Esophagus squamous epithelium (tissue), 5 donors: ENCODE measurements around the gene C4A. TPM values are rescaled to one million over a fixed set of nuclear protein-coding genes. Genes with fewer than 3 reads are reported as not detected.

Experiments
- DNase-seq: peaks from one replicate; lab custom pipeline; 2025; lab: John Stamatoyannopoulos, UW
- H3K27ac ChIP-seq, 4 donors: fragments of 200-600 bp; sonication (generic); one replicate each; pipeline ENCODE4 v1.5.1; 2016 to 2019; ENCODE audit warnings: mild to moderate bottlenecking in 1 of 4
- H3K27me3 ChIP-seq, 4 donors: fragments of 200-600 bp; sonication (generic); 1 replicate in 3 of 4; 2 replicates in 1 of 4; pipeline versions ENCODE4 v1.5.1 to v1.6.0; 2017 to 2021; ENCODE audit warnings: antibody characterized with exemption in 1 of 4
- H3K36me3 ChIP-seq, 3 donors: fragments of 200-600 bp; sonication (generic); one replicate each; pipeline ENCODE4 v1.5.1; 2016 to 2019
- H3K4me1 ChIP-seq, 3 donors: fragments of 200-600 bp; sonication (generic); one replicate each; pipeline ENCODE4 v1.5.1; 2017 to 2019
- H3K4me3 ChIP-seq, 4 donors: fragments of 200-600 bp; sonication (generic); 1 replicate in 3 of 4; 2 replicates in 1 of 4; pipeline ENCODE4 v1.5.1; 2016 to 2019; ENCODE audit warnings: mild to moderate bottlenecking in 2 of 4, moderate library complexity in 1 of 4
- H3K9me3 ChIP-seq, 3 donors: fragments of 200-600 bp; sonication (generic); one replicate each; pipeline ENCODE4 v1.5.1; 2016 to 2019
- CTCF ChIP-seq, 6 experiments: fragments of 450-650 bp in 4 of 6; fragments of 200-600 bp in 2 of 6; sonication (generic) in 2 of 6; IDR thresholded peaks; one replicate each; pipeline ENCODE4 v1.5.1; 2016 to 2019; ENCODE audit warnings: antibody characterized with exemption in 6 of 6, mild to moderate bottlenecking in 4 of 6, moderate library complexity in 4 of 6
- POLR2A ChIP-seq, 4 donors: fragments of 450-650 bp; IDR thresholded peaks; one replicate each; pipeline ENCODE4 v1.6.1; 2017; ENCODE audit warnings: antibody characterized with exemption in 4 of 4, mild to moderate bottlenecking in 4 of 4, moderate library complexity in 3 of 4
- whole genome bisulfite sequencing, 2 donors: methylation state at CpG; one replicate each; pipeline ENCODE4 v1.1.5; 2018; 5-methylcytosine and 5-hydroxymethylcytosine counted together
- intact Hi-C: fragments of 100-400 bp; cut with DNase I; formaldehyde crosslinking; loops from one replicate; pipeline ENCODE4 v1.15.0; 2022
- total RNA-seq, 4 donors: library from RNA; depleted of rRNA; stranded (reverse); fragments of >200 nt; gene quantifications; one replicate each; pipeline ENCODE4 v1.1.0, GENCODE V29; 2016
- donor health status: DM: yes; HTN: yes; CAD: no.

Gene C4A
- total RNA-seq, 4 donors from 2014 or later: 2.0 to 11.8 (median 5.2) TPM

- no peak overlapping the region for H3K27ac ChIP-seq
- 86 to 88% methylated on average over 4 to 12 of the region's 23 CpGs for WGBS, 2 donors
- H3K36me3 ChIP-seq: peaks cover 27 to 67% (median 38%) of the 10 kb centered on the region in 3 donors
- no peak for DNase-seq
- TF ChIP-seq POLR2A (IDR thresholded peaks at IDR 0.05) (no peak), CTCF (IDR thresholded peaks at IDR 0.05) (no peak)
- intact Hi-C loops: no loop called here
- peaks cover 13 to 38% (median 22%) of the 10 kb centered on the region in 3 donors for H3K4me1 ChIP-seq
- H3K9me3 ChIP-seq: no peaks in the 10 kb centered on the region
- no peak overlapping the region for H3K4me3 ChIP-seq
- H3K27me3 ChIP-seq: no peaks in the 10 kb centered on the region
Observed at GRCh38 chr6:31968791-31969711, 12.8 kb upstream of the C4A start.

GRCh38 chr6:31969712-31970603 is 11.9 kb upstream of the C4A start:
- Histone ChIP-seq H3K4me1 (peaks cover 13 to 39% (median 22%) of the 10 kb centered on the region in 3 donors), H3K9me3 (no peaks in the 10 kb centered on the region), H3K27ac (peak overlapping the region; percentile 95 to 99 (median 98)), H3K36me3 (peaks cover 27 to 58% (median 29%) of the 10 kb centered on the region in 3 donors), H3K27me3 (no peaks in the 10 kb centered on the region), H3K4me3 (peak overlapping the region in 2 of 4 donors; percentile 79 to 81)
- DNase-seq: no peak
- WGBS, 2 donors: 65 to 71% methylated on average over 14 to 16 of the region's 17 CpGs
- intact Hi-C loops: no loop called here
- TF ChIP-seq POLR2A (IDR thresholded peaks at IDR 0.05) (no peak), CTCF (IDR thresholded peaks at IDR 0.05) (no peak)

- DNase-seq: no peak
- WGBS, 2 donors: 70 to 81% methylated on average over 11 to 12 of the region's 18 CpGs
- H3K4me3 ChIP-seq: peak overlapping the region; percentile 66 to 81 (median 78)
- H3K36me3 ChIP-seq: peaks cover 27 to 51% (median 27%) of the 10 kb centered on the region in 3 donors
- intact Hi-C loops: no loop called here
- no peak for TF ChIP-seq CTCF (IDR thresholded peaks at IDR 0.05)
- no peak for TF ChIP-seq POLR2A (IDR thresholded peaks at IDR 0.05)
- H3K27ac ChIP-seq: peak overlapping the region; percentile 95 to 99 (median 98)
- peaks cover 13 to 39% (median 22%) of the 10 kb centered on the region in 3 donors for H3K4me1 ChIP-seq
- H3K9me3 ChIP-seq: no peaks in the 10 kb centered on the region
- H3K27me3 ChIP-seq: no peaks in the 10 kb centered on the region
Observed at GRCh38 chr6:31970604-31971271, 11.1 kb upstream of the C4A start.

DNA sequence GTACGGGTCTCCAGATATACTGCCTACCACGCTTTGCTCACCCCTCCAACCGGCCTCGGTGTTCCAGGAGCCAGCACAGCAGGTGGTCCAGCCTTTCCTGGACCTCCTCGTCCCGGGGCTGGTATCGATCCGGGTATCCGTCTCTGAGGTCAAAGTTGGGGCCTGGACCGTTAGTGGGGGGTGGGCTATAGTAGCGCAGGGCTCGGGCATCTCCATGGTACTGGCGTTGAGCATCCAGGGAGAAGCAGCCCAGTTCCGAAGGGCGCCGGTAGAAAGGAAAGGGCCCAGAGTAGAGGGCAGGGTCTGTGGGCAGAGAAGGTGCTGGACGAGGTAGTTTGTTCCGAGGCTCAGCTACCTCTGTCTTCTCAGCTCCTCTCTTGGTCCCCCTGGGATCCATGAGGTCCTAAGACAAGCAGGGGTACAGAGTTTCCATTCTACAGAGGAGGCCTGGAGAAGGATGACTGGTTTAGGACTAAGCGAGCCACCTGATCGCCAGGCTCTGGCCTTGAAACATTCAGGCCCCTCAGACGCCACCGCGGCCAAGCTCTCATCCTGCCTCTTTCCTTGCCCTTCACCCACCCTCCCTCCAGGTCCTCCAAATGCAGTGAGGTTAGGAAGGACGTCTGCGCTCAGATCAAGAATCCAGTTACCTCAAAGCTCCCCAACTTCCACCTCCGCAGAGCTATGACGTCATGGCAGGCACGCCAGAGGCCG is 10.4 kb upstream of the C4A start:
- H3K27ac ChIP-seq: peak overlapping the region; percentile 95 to 99 (median 98)
- H3K9me3 ChIP-seq: no peaks in the 10 kb centered on the region
- peaks cover 23 to 44% (median 27%) of the 10 kb centered on the region in 3 donors for H3K36me3 ChIP-seq
- peak overlapping the region; percentile 66 to 81 (median 78) for H3K4me3 ChIP-seq
- 18 to 19% methylated on average over 18 of the region's 29 CpGs for WGBS, 2 donors
- peaks cover 13 to 39% (median 22%) of the 10 kb centered on the region in 3 donors for H3K4me1 ChIP-seq
- H3K27me3 ChIP-seq: no peaks in the 10 kb centered on the region
- TF ChIP-seq CTCF (IDR thresholded peaks at IDR 0.05) (peak in 1 of 6 experiments; percentile 9), POLR2A (IDR thresholded peaks at IDR 0.05) (no peak)
- intact Hi-C loops: no loop called here
- no peak for DNase-seq
